ENCODE data around the gene PALS2. TPM values are rescaled to one million over a fixed set of nuclear protein-coding genes. Genes with fewer than 3 reads are reported as not detected.

Gene PALS2
- total and polyA plus RNA-seq, 9 of the 15 experiments (the other 6 are each of a cell fraction or from before 2014, with no cell fraction given) = 5.9 to 35.0 (median 17.7) TPM

DNA sequence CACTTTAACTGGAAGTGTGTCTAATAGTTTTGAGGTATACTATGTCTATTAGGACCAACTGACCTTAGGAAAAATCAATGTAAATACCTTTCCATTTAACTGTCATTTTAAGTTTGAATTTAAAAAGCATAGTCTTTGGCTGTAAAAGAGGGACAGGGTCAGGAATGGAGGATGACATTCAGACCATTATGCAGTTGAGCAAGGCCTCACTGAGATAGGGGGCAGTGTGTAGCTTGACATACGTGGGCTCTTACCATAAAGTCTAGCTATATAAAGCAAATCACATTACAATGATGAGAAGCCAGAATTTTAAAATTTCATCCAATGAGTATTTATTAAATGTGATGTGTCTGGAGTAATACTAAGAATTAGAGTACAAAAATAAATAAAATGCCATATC lies 17.9 kb downstream of the PALS2 start:
- BruUV-seq (replicated peaks) = no TSS peak
- ATAC-seq = peak; percentile 73
- Histone ChIP-seq H3K9me1 (ENCODE audit: control insufficient read depth, insufficient read depth, low read length) (no peaks in the 10 kb centered on the region), H3K4me2 (ENCODE audit: insufficient read depth, low read length) (no peak overlapping the region), H3K9me3 (replicated peaks; ENCODE audit: control insufficient read depth, insufficient read depth, low read depth, low read length) (no peaks in the 10 kb centered on the region), H3K4me1 (replicated peaks in 1 of 2; ENCODE audit: control insufficient read depth in 2 of 2, insufficient read depth in 2 of 2, low read length in 2 of 2) (no peaks in the 10 kb centered on the region; a peak in 1 of 5 replicates), H2AFZ (ENCODE audit: low read depth, low read length) (no peak overlapping the region), H3K36me3 (ENCODE audit: control insufficient read depth, insufficient read depth, low read length) (0 out of 3 replicates have a peak, but pooled peaks cover 2% of the 10 kb centered on the region), H3K9ac (ENCODE audit: insufficient read depth in 1 of 2, low read depth in 2 of 2, low read length in 2 of 2) (no peak overlapping the region), H3K27me3 (ENCODE audit: control insufficient read depth in 2 of 2, insufficient read depth in 2 of 2, low read length in 2 of 2) (no peaks in the 10 kb centered on the region), H3K27ac (ENCODE audit: extremely low read depth, low read depth, low read length) (no peak overlapping the region), H3K79me2 (ENCODE audit: control insufficient read depth, insufficient read depth, low read length) (peaks cover 63% of the 10 kb centered on the region), H4K20me1 (replicated peaks; ENCODE audit: control insufficient read depth, insufficient read depth, low read length) (0 out of 2 replicates have a peak, but pooled peaks cover 3% of the 10 kb centered on the region), H3K4me3 (no peak overlapping the region)
- no peak for DNase-seq (ENCODE audit: extremely low read depth in 1 of 4, low spot score in 3 of 4)
- in situ Hi-C loops (cut with MboI) = no loop called here
- TF ChIP-seq KLF10 (CRISPR knock-in tag; IDR thresholded peaks at IDR 0.05) (no peak), FOXA3 (CRISPR knock-in tag; conservative IDR thresholded peaks at IDR 0.05 in 1 of 2, IDR thresholded peaks at IDR 0.05 in 1 of 2) (no peak), FIP1L1 (IDR thresholded peaks at IDR 0.05; ENCODE audit: low read depth, low read length, poor library complexity, severe bottlenecking) (no peak), POLR3G (IDR thresholded peaks at IDR 0.05; ENCODE audit: extremely low read depth, insufficient read length, insufficient replicate concordance) (no peak), RAD21 (CRISPR knock-in tag; conservative IDR thresholded peaks at IDR 0.05 in 1 of 2, IDR thresholded peaks at IDR 0.05 in 1 of 2) (peak in 1 of 2 experiments; percentile 30; a peak in 1 of 4 replicates)
- TF ChIP-seq, protein P1, sequence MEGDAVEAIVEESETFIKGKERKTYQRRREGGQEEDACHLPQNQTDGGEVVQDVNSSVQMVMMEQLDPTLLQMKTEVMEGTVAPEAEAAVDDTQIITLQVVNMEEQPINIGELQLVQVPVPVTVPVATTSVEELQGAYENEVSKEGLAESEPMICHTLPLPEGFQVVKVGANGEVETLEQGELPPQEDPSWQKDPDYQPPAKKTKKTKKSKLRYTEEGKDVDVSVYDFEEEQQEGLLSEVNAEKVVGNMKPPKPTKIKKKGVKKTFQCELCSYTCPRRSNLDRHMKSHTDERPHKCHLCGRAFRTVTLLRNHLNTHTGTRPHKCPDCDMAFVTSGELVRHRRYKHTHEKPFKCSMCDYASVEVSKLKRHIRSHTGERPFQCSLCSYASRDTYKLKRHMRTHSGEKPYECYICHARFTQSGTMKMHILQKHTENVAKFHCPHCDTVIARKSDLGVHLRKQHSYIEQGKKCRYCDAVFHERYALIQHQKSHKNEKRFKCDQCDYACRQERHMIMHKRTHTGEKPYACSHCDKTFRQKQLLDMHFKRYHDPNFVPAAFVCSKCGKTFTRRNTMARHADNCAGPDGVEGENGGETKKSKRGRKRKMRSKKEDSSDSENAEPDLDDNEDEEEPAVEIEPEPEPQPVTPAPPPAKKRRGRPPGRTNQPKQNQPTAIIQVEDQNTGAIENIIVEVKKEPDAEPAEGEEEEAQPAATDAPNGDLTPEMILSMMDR (IDR thresholded peaks at IDR 0.05 in 2 of 3, conservative IDR thresholded peaks at IDR 0.05 in 1 of 3; ENCODE audit: insufficient read depth in 2 of 3, low read depth in 1 of 3, low read length in 3 of 3) = peak in 2 of 3 experiments; percentile 19 to 40; a peak in 2 of 6 replicates
- WGBS (ENCODE audit: insufficient coverage, low coverage, missing lambda C conversion rate) = 21% methylated on average over 1 of the region's 1 CpG
- ChIA-PET POLR2A (interaction anchor here (1.2 to 1.3 kb wide), 3 partner anchors 10 to 15 kb away, joined by 3 read pairs; no protein-coding TSS in a partner anchor), CTCF (ENCODE audit: low intra/inter-chr PET ratio) (no interaction called here)
- no peak for FAIRE-seq
- intact Hi-C loops (cut with micrococcal nuclease) = loop anchor here (10.0 kb wide), 1 partner anchor 504 kb away; no protein-coding TSS in a partner anchor
